Measurements from ENCODE around the gene PI4KB.

- TF ChIP-seq CTCF (IDR thresholded peaks at IDR 0.05; ENCODE audit: insufficient read depth, low read length, poor library complexity, severe bottlenecking) (no peak), EZH2phosphoT487 (conservative IDR thresholded peaks at IDR 0.05; ENCODE audit: low read length) (no peak)
Observed at GRCh38 chr1:151281969-151282882, 45.0 kb downstream of the PI4KB start, which contains the start of gene ZNF687.

Measured in SU-DHL-6 (cell line).